Liver (tissue), 3 donors: ENCODE results near the gene CTTN.

ENCODE experiments used
- JUND ChIP-seq, 2 donors: IDR thresholded peaks; 2 replicates each; pipeline ENCODE4 v1.6.1; 2016; ENCODE audit warnings: antibody characterized with exemption in 2 of 2
- TF ChIP-seq, protein P1 (sequence below): fragments of 150-350 bp; IDR thresholded peaks from 2 replicates; pipeline ENCODE4 v1.5.1; 2017; ENCODE audit warnings: improper control_type of control experiment, low read depth, low read length; ENCODE audit not compliant: missing input control
- TF ChIP-seq, protein P2 (sequence below): IDR thresholded peaks from 2 replicates; pipeline ENCODE4 v1.6.1; 2016; ENCODE audit warnings: antibody characterized with exemption
- donor health status: healthy.
- donor health status: healthy.

DNA sequence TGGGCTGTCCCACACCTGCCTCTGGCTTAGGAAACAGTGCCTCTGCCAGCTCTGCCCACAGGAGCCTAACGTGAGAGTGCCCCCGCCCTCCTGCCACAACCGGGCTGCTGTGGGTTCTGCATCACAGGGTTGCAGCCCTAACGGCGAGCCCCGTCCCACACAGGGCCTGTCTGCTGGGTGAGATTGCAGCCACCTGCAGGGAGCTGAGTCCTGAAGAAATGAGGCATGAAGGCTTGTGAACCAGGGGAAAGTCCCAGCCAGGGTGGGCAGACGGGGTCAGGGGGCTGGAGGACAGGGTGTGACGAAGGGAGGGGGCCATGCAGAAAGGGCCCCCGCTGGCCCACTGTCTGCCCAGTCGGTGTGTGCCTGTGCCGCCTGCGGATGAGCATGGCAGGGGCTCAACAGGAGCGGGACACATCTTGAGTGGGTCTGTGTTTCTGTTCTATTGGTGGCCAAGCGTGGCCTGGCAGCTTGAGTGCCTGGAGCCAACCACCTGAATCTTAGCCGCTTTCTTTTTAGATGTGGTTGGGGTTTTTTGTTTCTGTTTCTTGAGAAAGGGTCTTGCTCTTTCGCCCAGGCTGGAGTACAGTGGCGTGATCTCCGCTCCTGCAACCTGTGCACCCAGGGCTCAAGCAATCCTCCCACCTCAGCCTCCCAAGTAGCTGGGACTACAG, 38.9 kb downstream of the CTTN start:
- no peak for TF ChIP-seq JUND (IDR thresholded peaks at IDR 0.05)
- TF ChIP-seq, protein P1, sequence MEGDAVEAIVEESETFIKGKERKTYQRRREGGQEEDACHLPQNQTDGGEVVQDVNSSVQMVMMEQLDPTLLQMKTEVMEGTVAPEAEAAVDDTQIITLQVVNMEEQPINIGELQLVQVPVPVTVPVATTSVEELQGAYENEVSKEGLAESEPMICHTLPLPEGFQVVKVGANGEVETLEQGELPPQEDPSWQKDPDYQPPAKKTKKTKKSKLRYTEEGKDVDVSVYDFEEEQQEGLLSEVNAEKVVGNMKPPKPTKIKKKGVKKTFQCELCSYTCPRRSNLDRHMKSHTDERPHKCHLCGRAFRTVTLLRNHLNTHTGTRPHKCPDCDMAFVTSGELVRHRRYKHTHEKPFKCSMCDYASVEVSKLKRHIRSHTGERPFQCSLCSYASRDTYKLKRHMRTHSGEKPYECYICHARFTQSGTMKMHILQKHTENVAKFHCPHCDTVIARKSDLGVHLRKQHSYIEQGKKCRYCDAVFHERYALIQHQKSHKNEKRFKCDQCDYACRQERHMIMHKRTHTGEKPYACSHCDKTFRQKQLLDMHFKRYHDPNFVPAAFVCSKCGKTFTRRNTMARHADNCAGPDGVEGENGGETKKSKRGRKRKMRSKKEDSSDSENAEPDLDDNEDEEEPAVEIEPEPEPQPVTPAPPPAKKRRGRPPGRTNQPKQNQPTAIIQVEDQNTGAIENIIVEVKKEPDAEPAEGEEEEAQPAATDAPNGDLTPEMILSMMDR, result no peak
- TF ChIP-seq, protein P2, sequence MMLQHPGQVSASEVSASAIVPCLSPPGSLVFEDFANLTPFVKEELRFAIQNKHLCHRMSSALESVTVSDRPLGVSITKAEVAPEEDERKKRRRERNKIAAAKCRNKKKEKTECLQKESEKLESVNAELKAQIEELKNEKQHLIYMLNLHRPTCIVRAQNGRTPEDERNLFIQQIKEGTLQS, result no peak
